HCT116 (cell line): ENCODE measurements around the gene LSM7. TPM values are rescaled to one million over a fixed set of nuclear protein-coding genes. Genes with fewer than 3 reads are reported as not detected.
A peak's percentile ranks its signal among the peaks of the same experiment; 100 is the strongest.

ENCODE experiments used
- ATAC-seq: fragments of 200-7000 bp; cut with Tn5 transposase; 2 replicates; pipeline ENCODE4 v1.9.1; 2020; ENCODE audit warnings: mild to moderate bottlenecking, moderate library complexity
- BruUV-seq: library from RNA; stranded (reverse); fragments of 400-500 nt; replicated peaks from 2 replicates; lab custom pipeline; 2021; lab: Mats Ljungman, UMichigan
- CTCF ChIA-PET: fragments of 300-600 bp; sonication (Branson Sonifier 250); formaldehyde crosslinking; loops from one replicate; lab custom pipeline; 2021; ENCODE audit warnings: antibody characterized with exemption; lab: Charles Lee
- POLR2A ChIA-PET: fragments of 300-600, 350-600 bp; sonication (Branson Sonifier 250); formaldehyde crosslinking; loops from one replicate; lab custom pipeline; 2021; ENCODE audit warnings: antibody characterized with exemption; lab: Charles Lee
- RAD21 ChIA-PET, 2 experiments: fragments of 300-600 bp; sonication (Branson Sonifier 250); formaldehyde crosslinking; loops; one replicate each; lab custom pipeline; 2023; ENCODE audit warnings: low total read pairs in 2 of 2; ENCODE audit not compliant: uncharacterized antibody in 2 of 2, unreplicated experiment in 2 of 2, low non-redundant PET in 1 of 2; lab: Charles Lee
- DNase-seq: peaks from one replicate; pipeline ENCODE4 v3.0.0-alpha.2; 2010; ENCODE audit warnings: low read depth, low spot score
- H2AFZ ChIP-seq: fragments of 200-600 bp; shearing (Covaris generic), sonication (generic); 2 replicates; pipeline ENCODE4 v1.6.1; 2017; ENCODE audit warnings: low read depth, mixed run types, mixed read lengths, antibody characterized with exemption, low read length; ENCODE audit not compliant: poor library complexity, severe bottlenecking
- H3K27ac ChIP-seq: 2 replicates; pipeline ENCODE4 v1.5.1; 2012; ENCODE audit warnings: low read depth, low read length
- H3K27me3 ChIP-seq: fragments of 200-600 bp; sonication (generic); 2 replicates; pipeline ENCODE4 v1.6.1; 2016; ENCODE audit warnings: mixed run types, low read length, mixed read lengths; ENCODE audit not compliant: insufficient read depth
- H3K36me3 ChIP-seq, 2 experiments: fragments of 200-500 bp in 1 of 2; fragments of 200-600 bp in 1 of 2; sonication (Bioruptor generic) in 1 of 2; sonication (generic) in 1 of 2; 2 replicates each; pipeline versions ENCODE4 v1.5.1 to v1.6.1; 2014 to 2016; ENCODE audit warnings: low read length in 2 of 2, inconsistent platforms in 1 of 2, mixed read lengths in 1 of 2, mixed run types in 1 of 2; ENCODE audit not compliant: insufficient read depth in 2 of 2, control insufficient read depth in 1 of 2
- H3K4me1 ChIP-seq, 2 experiments: fragments of 200-600 bp in 1 of 2; sonication (generic) in 1 of 2; 2 replicates each; pipeline versions ENCODE4 v1.5.1 to v1.6.1; 2012 to 2017; ENCODE audit warnings: low read length in 2 of 2, inconsistent platforms in 1 of 2, mild to moderate bottlenecking in 1 of 2, mixed read lengths in 1 of 2, mixed run types in 1 of 2, moderate library complexity in 1 of 2; ENCODE audit not compliant: insufficient read depth in 2 of 2, control insufficient read depth in 1 of 2
- H3K4me2 ChIP-seq: fragments of 200-600 bp; sonication (generic); 2 replicates; pipeline ENCODE4 v1.6.1; 2017; ENCODE audit warnings: mixed run types, low read length, mixed read lengths
- H3K4me3 ChIP-seq, 2 experiments: fragments of 200-600 bp in 1 of 2; sonication (generic) in 1 of 2; replicated peaks in 1 of 2; 2 replicates each; pipeline ENCODE4 v1.5.1; 2011 to 2016; ENCODE audit warnings: low read length in 2 of 2, control low read depth in 1 of 2, low read depth in 1 of 2, mild to moderate bottlenecking in 1 of 2, mixed read lengths in 1 of 2, mixed run types in 1 of 2
- H3K79me2 ChIP-seq: fragments of 200-600 bp; sonication (generic); 2 replicates; pipeline ENCODE4 v1.6.1; 2017; ENCODE audit warnings: mild to moderate bottlenecking, mixed run types, low read length, moderate library complexity, mixed read lengths; ENCODE audit not compliant: insufficient read depth
- H3K9ac ChIP-seq: fragments of 200-600 bp; sonication (generic); 2 replicates; pipeline ENCODE4 v1.6.1; 2016; ENCODE audit warnings: low read length, mixed read lengths
- H3K9me2 ChIP-seq: fragments of 200-600 bp; sonication (generic), shearing (Covaris generic); 2 replicates; pipeline ENCODE4 v1.6.1; 2017; ENCODE audit warnings: mixed run types, mild to moderate bottlenecking, moderate library complexity; ENCODE audit not compliant: insufficient read depth
- H3K9me3 ChIP-seq, 2 experiments: fragments of 200-500 bp in 1 of 2; fragments of 200-600 bp in 1 of 2; sonication (Bioruptor generic) in 1 of 2; sonication (generic) in 1 of 2; 2 replicates each; pipeline ENCODE4 v1.6.1; 2014 to 2017; ENCODE audit warnings: low read length in 2 of 2, mixed read lengths in 2 of 2, inconsistent platforms in 1 of 2, low read depth in 1 of 2, mild to moderate bottlenecking in 1 of 2, mixed run types in 1 of 2, moderate library complexity in 1 of 2; ENCODE audit not compliant: control insufficient read depth in 1 of 2, insufficient read depth in 1 of 2
- H4K20me1 ChIP-seq: fragments of 200-600 bp; sonication (generic), shearing (Covaris generic); 2 replicates; pipeline ENCODE4 v1.6.1; 2017; ENCODE audit warnings: mixed run types, mild to moderate bottlenecking, moderate library complexity; ENCODE audit not compliant: insufficient read depth
- EGR1 ChIP-seq: IDR thresholded peaks from 2 replicates; pipeline ENCODE4 v1.6.1; 2012; ENCODE audit warnings: low read depth
- MAX ChIP-seq: IDR thresholded peaks from 2 replicates; pipeline ENCODE4 v1.6.1; 2012
- POLR2AphosphoS5 ChIP-seq: IDR thresholded peaks from 2 replicates; pipeline ENCODE4 v1.6.1; 2011; ENCODE audit warnings: mild to moderate bottlenecking, low read depth, low read length, moderate library complexity
- SIN3A ChIP-seq: IDR thresholded peaks from 2 replicates; pipeline ENCODE4 v1.6.1; 2012; ENCODE audit warnings: low read depth
- ZBTB33 ChIP-seq: IDR thresholded peaks from 2 replicates; pipeline ENCODE4 v1.6.1; 2011; ENCODE audit warnings: mild to moderate bottlenecking, low read length, moderate library complexity; ENCODE audit not compliant: insufficient replicate concordance; ENCODE audit errors: extremely low read depth
- intact Hi-C: fragments of 100-400 bp; cut with micrococcal nuclease; formaldehyde crosslinking; loops from 2 replicates; pipeline ENCODE4 v1.10.0; 2022
- total RNA-seq: library from RNA; stranded (reverse); gene quantifications from one replicate; pipeline ENCODE4 v1.2.1, GENCODE V29; 2021; ENCODE audit not compliant: unreplicated experiment

The LSM7 gene
- total RNA-seq, 1 experiment from 2014 or later: 190 TPM

GRCh38 chr19:2327773-2328400, 499 bp downstream of the LSM7 start:
- H3K4me1 ChIP-seq: peaks cover 19 to 28% of the 10 kb centered on the region in 2 experiments
- H3K79me2 ChIP-seq: peaks cover 75% of the 10 kb centered on the region
- DNase-seq: peak; percentile 61
- no peaks in the 10 kb centered on the region for H3K27me3 ChIP-seq
- intact Hi-C loops: loop anchor here (5.0 kb wide), 1 partner anchor 64 kb away; no protein-coding TSS in a partner anchor
- no peak overlapping the region for H2AFZ ChIP-seq
- H3K9ac ChIP-seq: peak overlapping the region; percentile 96
- no peaks in the 10 kb centered on the region for H3K9me2 ChIP-seq
- POLR2A ChIA-PET: interaction anchor here (0.7 to 1.3 kb wide), 3 partner anchors 57 to 173 kb away, joined by 3 to 4 read pairs (median 3); partner anchors contain the start of gene GADD45B
- no peaks in the 10 kb centered on the region for H3K9me3 ChIP-seq
- ATAC-seq: peak; percentile 80
- peak overlapping the region; percentile 87 for H3K4me2 ChIP-seq
- H3K27ac ChIP-seq: peak overlapping the region; percentile 98
- peaks cover 5 to 6% of the 10 kb centered on the region in 2 experiments; a peak in 2 of 4 replicates for H3K36me3 ChIP-seq
- H3K4me3 ChIP-seq: peak overlapping the region; percentile 96
- BruUV-seq: TSS peak; percentile 70
- no peaks in the 10 kb centered on the region for H4K20me1 ChIP-seq
- RAD21 ChIA-PET: interaction anchor here in 1 of 2 experiments (0.6 to 1.1 kb wide), 2 partner anchors 53 to 283 kb away, joined by 4 read pairs; no protein-coding TSS in a partner anchor
- peak; percentile 36; the same call in 1 of the 2 replicates for TF ChIP-seq SIN3A
- TF ChIP-seq ZBTB33: no peak
- no peak; the same call in 1 of the 2 replicates for TF ChIP-seq EGR1
- TF ChIP-seq MAX: peak; percentile 55
- TF ChIP-seq POLR2AphosphoS5: no peak; the same call in 1 of the 2 replicates
- CTCF ChIA-PET: interaction anchor here (0.7 to 1.2 kb wide), 2 partner anchors 57 to 309 kb away, joined by 3 to 4 read pairs; no protein-coding TSS in a partner anchor
